Cortex of kidney (tissue), 1 donor: ENCODE measurements around the gene ITGA6.

Experiments used
- DNase-seq: peaks from one replicate; lab custom pipeline; 2025; lab: John Stamatoyannopoulos, UW

ITGA6 gene

GRCh38 chr2:172442072-172442895 lies 14.9 kb downstream of the ITGA6 start:
- DNase-seq = no peak

- DNase-seq = no peak
Measured at GRCh38 chr2:172445851-172446250, 18.5 kb downstream of the ITGA6 start.

GRCh38 chr2:172446474-172447063 lies 19.2 kb downstream of the ITGA6 start:
- no peak for DNase-seq

- no peak for DNase-seq
Measured at GRCh38 chr2:172447811-172448493, 20.6 kb downstream of the ITGA6 start.

GRCh38 chr2:172448544-172449267 lies 21.3 kb downstream of the ITGA6 start:
- no peak for DNase-seq

DNA sequence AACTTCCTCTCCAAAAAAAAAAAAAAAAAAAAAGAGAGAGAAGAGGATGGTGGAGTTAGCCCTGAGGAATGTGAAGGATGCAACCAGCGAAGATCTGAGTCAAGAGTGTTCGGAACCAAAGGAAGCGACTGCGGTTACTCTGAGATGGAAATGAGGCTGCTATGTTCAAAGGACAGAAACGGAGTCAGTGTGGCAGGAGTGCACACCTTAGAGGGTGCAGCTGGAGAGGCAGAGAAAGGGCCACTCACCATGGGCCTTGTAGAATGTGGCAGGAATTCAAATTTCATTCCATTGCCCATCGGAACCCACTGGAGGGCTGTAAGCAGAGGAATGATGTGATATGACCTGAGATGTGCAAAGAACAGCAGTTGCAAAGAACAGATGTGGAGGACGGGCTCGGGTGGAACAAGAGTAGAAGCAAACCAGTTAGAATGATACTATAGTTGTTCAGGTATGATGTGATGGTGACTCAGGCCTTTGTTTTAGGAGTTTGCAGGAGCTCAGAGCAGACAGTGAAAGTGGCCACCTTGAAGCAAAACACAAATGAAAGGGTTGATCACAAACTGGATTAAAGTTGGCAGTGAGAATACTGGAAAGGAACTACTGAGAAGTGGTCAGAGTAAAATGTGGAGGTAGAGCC lies 22.6 kb downstream of the ITGA6 start:
- no peak for DNase-seq

- DNase-seq = no peak
Measured at GRCh38 chr2:172451923-172452322, 24.5 kb downstream of the ITGA6 start.

DNA sequence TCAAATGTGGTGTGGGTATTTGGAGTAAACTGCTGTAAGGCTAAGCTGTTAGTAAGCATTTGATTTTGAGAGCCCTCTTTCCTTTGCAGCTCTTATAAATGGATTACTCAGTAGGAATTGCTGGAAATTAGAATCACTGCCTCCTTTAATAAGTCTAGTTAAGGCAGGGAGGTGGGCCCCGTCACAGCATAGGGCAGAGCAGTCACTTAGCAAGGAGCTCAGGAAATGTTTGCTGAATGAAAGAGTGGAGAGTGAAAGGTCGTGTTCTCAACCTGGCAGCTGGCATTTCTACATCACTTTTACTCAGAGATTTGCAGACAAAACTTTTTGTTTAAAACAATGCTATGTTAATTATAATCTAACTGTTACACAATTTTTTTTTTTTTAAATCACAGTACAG lies 25.5 kb downstream of the ITGA6 start:
- DNase-seq = no peak

- DNase-seq = no peak
Measured at GRCh38 chr2:172454404-172455120, 27.2 kb downstream of the ITGA6 start.

DNA sequence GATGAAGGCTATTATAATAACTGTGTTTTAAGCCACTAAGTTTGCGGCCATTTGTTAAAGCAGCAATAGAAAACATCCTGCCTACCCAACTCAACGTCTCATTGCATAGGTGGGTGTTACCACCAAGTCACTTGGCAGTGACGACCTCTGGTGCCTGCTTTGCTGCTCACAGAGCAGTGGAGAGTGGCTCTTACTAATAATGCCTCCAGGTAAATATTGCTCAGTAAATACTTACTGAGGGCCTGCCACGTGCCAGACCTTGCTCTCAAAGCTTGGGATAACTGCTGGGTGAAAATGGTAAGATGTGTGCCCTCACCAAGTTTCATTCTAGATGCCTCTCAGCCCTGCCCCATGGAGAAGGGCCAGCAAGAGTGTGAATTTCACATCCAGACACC lies 27.7 kb downstream of the ITGA6 start:
- no peak for DNase-seq

- no peak for DNase-seq
Measured at GRCh38 chr2:172456002-172456401, 28.6 kb downstream of the ITGA6 start.

DNA sequence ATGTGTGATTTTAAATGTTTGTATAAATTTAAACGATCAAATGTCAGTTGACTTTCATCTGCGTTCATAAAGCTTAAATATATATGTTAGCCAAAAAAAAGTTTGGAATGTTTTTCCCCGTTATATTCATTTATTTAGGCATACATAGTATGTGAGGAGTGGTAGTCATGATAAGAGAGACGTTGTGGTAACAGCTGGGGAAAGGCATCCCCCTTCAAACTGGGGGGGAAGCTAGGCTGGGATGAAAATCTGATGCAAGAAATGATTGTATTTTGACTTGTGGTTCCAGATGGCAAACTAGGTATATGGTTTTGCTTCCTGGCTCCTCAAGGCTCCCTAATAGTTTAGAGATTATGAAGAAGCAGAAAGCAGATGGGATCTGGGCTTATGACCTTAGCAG lies 30.1 kb downstream of the ITGA6 start:
- DNase-seq = no peak

DNA sequence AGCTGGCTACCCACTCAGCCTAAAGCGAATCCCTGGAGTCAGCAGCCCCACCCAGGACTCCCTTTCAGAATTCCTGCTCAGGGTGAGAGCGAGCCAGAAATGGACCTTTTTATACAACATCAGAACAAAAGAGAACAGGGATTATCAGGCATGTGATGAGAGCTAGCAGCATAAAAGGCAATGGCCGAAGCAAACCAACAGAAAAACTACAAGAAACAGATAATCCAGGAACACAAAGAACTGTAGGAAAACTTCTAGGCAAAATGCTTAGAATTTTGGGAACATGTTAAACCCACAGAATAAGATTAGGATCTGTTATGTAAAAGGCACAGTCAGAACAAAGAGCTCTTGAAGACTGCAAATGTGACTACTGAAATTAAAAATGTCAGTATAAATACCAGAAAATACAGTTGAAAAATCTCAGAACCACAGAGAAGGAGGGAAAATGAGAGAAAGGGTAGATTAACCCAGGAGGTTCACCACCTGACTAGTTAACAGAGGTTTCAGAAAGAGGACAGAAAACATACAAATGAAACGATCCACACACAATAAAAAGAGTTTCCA lies 31.3 kb downstream of the ITGA6 start:
- DNase-seq = no peak

GRCh38 chr2:172460780-172461201 lies 33.4 kb downstream of the ITGA6 start:
- no peak for DNase-seq

- DNase-seq = no peak
Measured at GRCh38 chr2:172461591-172462372, 34.4 kb downstream of the ITGA6 start.

- DNase-seq = no peak
Measured at GRCh38 chr2:172462373-172462848, 35.0 kb downstream of the ITGA6 start.

DNA sequence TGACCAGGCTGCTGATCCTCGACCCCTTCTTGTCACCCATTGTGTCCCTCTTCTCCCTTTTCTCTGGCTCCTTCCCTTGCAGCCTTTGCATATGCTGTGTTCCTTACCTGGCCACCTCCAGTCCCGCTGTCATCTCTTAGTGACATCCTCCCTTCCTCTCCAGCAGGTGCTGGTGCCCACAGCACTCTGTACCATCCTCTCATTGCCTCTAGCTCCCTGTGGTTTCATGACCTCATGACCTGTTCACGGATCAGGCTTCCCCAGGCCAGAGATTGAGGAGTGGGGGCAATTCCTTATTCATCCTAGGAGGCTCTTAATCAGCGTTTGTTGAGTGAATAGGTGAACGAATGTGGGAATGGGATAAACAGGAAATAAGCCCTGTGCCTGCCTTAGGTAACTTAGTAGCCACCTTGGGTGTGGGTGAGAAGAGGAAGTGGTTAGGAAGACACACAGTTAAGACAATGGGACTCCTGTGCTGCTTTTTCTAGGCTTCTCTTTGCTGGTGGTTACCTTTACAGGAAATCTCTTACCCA lies 35.5 kb downstream of the ITGA6 start:
- no peak for DNase-seq

DNA sequence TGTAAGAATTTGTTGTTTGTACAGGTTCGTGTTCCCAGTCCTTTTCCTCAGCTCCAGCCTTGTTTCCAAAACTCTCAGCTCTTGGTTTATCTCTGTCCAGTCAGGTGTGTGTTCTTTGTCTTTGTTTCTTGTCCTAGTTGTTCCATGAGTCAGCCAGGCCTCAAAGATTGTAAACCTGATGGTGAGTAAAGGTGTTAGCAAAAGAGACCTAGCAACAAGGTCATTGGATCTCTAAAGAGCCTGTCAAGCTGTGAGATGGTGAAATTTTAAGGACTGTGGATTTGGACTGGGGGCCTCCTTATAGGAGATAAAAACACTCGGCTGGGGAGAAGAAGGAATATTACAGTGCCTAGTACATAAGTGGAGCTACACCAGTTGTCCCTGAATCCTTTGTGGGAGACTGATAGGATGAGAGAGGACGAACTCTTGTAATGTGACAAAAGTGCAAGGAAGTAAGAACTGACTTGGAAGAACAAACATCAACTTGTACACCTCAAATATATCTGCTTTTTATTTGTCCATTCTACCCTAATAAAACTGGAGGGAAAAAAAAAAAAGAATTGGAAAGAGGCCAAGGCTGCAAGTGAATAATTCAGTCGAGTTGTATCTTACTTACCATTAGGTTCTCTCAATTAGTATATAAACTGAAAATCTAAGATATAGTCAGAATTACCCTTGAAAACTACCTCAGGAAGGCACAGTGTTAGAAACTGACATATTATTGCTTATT lies 37.2 kb downstream of the ITGA6 start:
- no peak for DNase-seq
